ENCODE results near the gene DDX49. TPM values are rescaled to one million over a fixed set of nuclear protein-coding genes. Genes with fewer than 3 reads are reported as not detected.
"Not testable (repeated sequence)": the region's sequence is repeated elsewhere in the genome, so short reads cannot be mapped to it uniquely, and the experiment has no call there.

The DDX49 gene
- total and polyA plus RNA-seq, 2 of the 4 experiments (the other 2 are of a cell fraction) = 50.9 to 52.1 TPM

- Histone ChIP-seq H3K27me3 (ENCODE audit: control insufficient read depth, insufficient read depth, low read length) (no peaks in the 10 kb centered on the region; the same call in 1 of the 2 replicates), H4K5ac (ENCODE audit: low read depth, low read length) (no peak overlapping the region), H2AK5ac (ENCODE audit: low read depth, low read length) (no peak overlapping the region), H3K9me3 (ENCODE audit: control insufficient read depth, insufficient read depth, low read length) (no peaks in the 10 kb centered on the region), H2BK20ac (ENCODE audit: low read depth, low read length) (no peak overlapping the region), H3K9ac (ENCODE audit: low read depth, low read length) (no peak overlapping the region), H3K9me1 (ENCODE audit: insufficient read depth, low read length) (no peaks in the 10 kb centered on the region), H3K14ac (replicated peaks; ENCODE audit: low read depth, low read length) (no peak overlapping the region), H3K23ac (ENCODE audit: low read depth, low read length) (no peak overlapping the region), H4K8ac (ENCODE audit: low read depth in 2 of 2, low read length in 2 of 2) (no peak overlapping the region), H2BK15ac (ENCODE audit: low read depth, low read length) (no peak overlapping the region), H2AK9ac (replicated peaks; ENCODE audit: low read depth, low read length, poor library complexity) (no peak overlapping the region), H2BK120ac (ENCODE audit: low read depth, low read length) (no peak overlapping the region), H3K56ac (ENCODE audit: extremely low read depth, insufficient read depth, low read length) (no peak overlapping the region), H3K36me3 (ENCODE audit: control insufficient read depth, insufficient read depth, low read length) (peaks cover 56% of the 10 kb centered on the region), H2AFZ (replicated peaks; ENCODE audit: low read length, poor library complexity) (no peak overlapping the region), H3K4me3 (ENCODE audit: insufficient read depth, low read depth, low read length) (no peak overlapping the region), H3K4ac (ENCODE audit: low read depth, low read length) (no peak overlapping the region), H3K4me1 (ENCODE audit: control insufficient read depth, insufficient read depth, low read length) (peaks cover under 1% of the 10 kb centered on the region; the same call in 1 of the 2 replicates), H3K79me1 (ENCODE audit: low read depth in 1 of 2, low read length in 2 of 2) (peaks cover 0 to 3% of the 10 kb centered on the region in 2 experiments; a peak in 1 of 4 replicates), H4K91ac (ENCODE audit: insufficient read depth, low read depth, low read length) (no peak overlapping the region), H3K4me2 (ENCODE audit: low read depth, low read length) (no peak overlapping the region), H2BK5ac (ENCODE audit: low read depth, low read length, poor library complexity, severe bottlenecking) (no peak overlapping the region), H3K27ac (ENCODE audit: insufficient read depth, low read length) (no peak overlapping the region), H4K20me1 (ENCODE audit: insufficient read depth, low read length) (peaks cover 29% of the 10 kb centered on the region), H3K18ac (ENCODE audit: low read depth, low read length) (no peak overlapping the region)
- no peak for TF ChIP-seq USF2 (IDR thresholded peaks at IDR 0.05; ENCODE audit: low read depth, low read length)
- TF ChIP-seq SMC3 (IDR thresholded peaks at IDR 0.05; ENCODE audit: low read depth, low read length) = no peak
- ChIA-PET POLR2A (ENCODE audit: unreplicated experiment) (no interaction called here), CTCF (no interaction called here)
- no TSS peak for BruUV-seq (replicated peaks)
- DNase-seq (no peak), ATAC-seq (ENCODE audit: low read depth) (no peak)
- dilution Hi-C loops (cut with HindIII; ENCODE audit: low sequenced_read_pairs, unreplicated experiment) = no loop called here
- intact Hi-C loops (cut with micrococcal nuclease) = no loop called here
- no CpG with 5 or more reads among the region's 7 CpGs for WGBS, 2 experiments (ENCODE audit: extremely low coverage in 2 of 2, insufficient read length in 1 of 2)
- in situ Hi-C loops (cut with MboI; ENCODE audit: low sequenced_read_pairs) = no loop called here
These were observed 18.0 kb upstream of the DDX49 start for GRCh38 chr19:18901491-18901890.

GRCh38 chr19:18902519-18902918, 17.0 kb upstream of the DDX49 start:
- H2BK5ac ChIP-seq (ENCODE audit: low read depth, low read length, poor library complexity, severe bottlenecking); H3K27ac ChIP-seq (ENCODE audit: insufficient read depth, low read length); H2AFZ ChIP-seq (replicated peaks; ENCODE audit: low read length, poor library complexity); H3K4me3 ChIP-seq (ENCODE audit: insufficient read depth, low read depth, low read length); H2AK9ac ChIP-seq (replicated peaks; ENCODE audit: low read depth, low read length, poor library complexity); H4K5ac ChIP-seq (ENCODE audit: low read depth, low read length); H3K9ac ChIP-seq (ENCODE audit: low read depth, low read length); H3K56ac ChIP-seq (ENCODE audit: extremely low read depth, insufficient read depth, low read length); H2BK15ac ChIP-seq (ENCODE audit: low read depth, low read length); H3K27me3 ChIP-seq (ENCODE audit: control insufficient read depth, insufficient read depth, low read length); H3K79me1 ChIP-seq (ENCODE audit: low read depth in 1 of 2, low read length in 2 of 2); ATAC-seq (ENCODE audit: low read depth); H3K23ac ChIP-seq (ENCODE audit: low read depth, low read length); H3K9me1 ChIP-seq (ENCODE audit: insufficient read depth, low read length); H3K9me3 ChIP-seq (ENCODE audit: control insufficient read depth, insufficient read depth, low read length); CTCF ChIA-PET; POLR2A ChIA-PET (ENCODE audit: unreplicated experiment); H3K14ac ChIP-seq (replicated peaks; ENCODE audit: low read depth, low read length); H3K4me1 ChIP-seq (ENCODE audit: control insufficient read depth, insufficient read depth, low read length); BruUV-seq (replicated peaks); DNase-seq; H4K8ac ChIP-seq (ENCODE audit: low read depth in 2 of 2, low read length in 2 of 2); dilution Hi-C loops (cut with HindIII; ENCODE audit: low sequenced_read_pairs, unreplicated experiment); H4K91ac ChIP-seq (ENCODE audit: insufficient read depth, low read depth, low read length); intact Hi-C loops (cut with micrococcal nuclease); H2BK20ac ChIP-seq (ENCODE audit: low read depth, low read length); H3K18ac ChIP-seq (ENCODE audit: low read depth, low read length); H2AK5ac ChIP-seq (ENCODE audit: low read depth, low read length); H2BK120ac ChIP-seq (ENCODE audit: low read depth, low read length); in situ Hi-C loops (cut with MboI; ENCODE audit: low sequenced_read_pairs); H3K4me2 ChIP-seq (ENCODE audit: low read depth, low read length); H3K4ac ChIP-seq (ENCODE audit: low read depth, low read length): not testable (repeated sequence)
- no CpG with 5 or more reads among the region's 5 CpGs for WGBS, 2 experiments (ENCODE audit: extremely low coverage in 2 of 2, insufficient read length in 1 of 2)
- Histone ChIP-seq H4K20me1 (ENCODE audit: insufficient read depth, low read length) (peaks cover 21% of the 10 kb centered on the region), H3K36me3 (ENCODE audit: control insufficient read depth, insufficient read depth, low read length) (peaks cover 65% of the 10 kb centered on the region)
